GM23338 (cell line): ENCODE results near the gene PNPLA5.

ENCODE experiments used
- CREB1 ChIP-seq: fragments of 250-450 bp; sonication (Bioruptor Pico); IDR thresholded peaks from 2 replicates; pipeline ENCODE4 v1.5.0; 2020; ENCODE audit warnings: low read depth, mild to moderate bottlenecking, moderate library complexity
- CTCF ChIP-seq, 2 experiments: fragments of 200-600 bp in 1 of 2; sonication (generic) in 1 of 2; conservative IDR thresholded peaks; 2 replicates each; pipeline versions ENCODE4 v1.5.1 to v1.6.1; 2016 to 2017; ENCODE audit warnings: antibody characterized with exemption in 2 of 2, low read depth in 2 of 2, mild to moderate bottlenecking in 2 of 2, moderate library complexity in 1 of 2
- EZH2 ChIP-seq: fragments of 200-600 bp; sonication (generic); IDR thresholded peaks from one replicate; pipeline ENCODE4 v1.8.0; 2017; ENCODE audit warnings: antibody characterized with exemption, mild to moderate bottlenecking, low read depth; ENCODE audit not compliant: unreplicated experiment
- EZH2phosphoT487 ChIP-seq: fragments of 200-600 bp; sonication (generic); IDR thresholded peaks from one replicate; pipeline ENCODE4 v1.8.1; 2018; ENCODE audit warnings: antibody characterized with exemption; ENCODE audit not compliant: unreplicated experiment
- JUNB ChIP-seq: IDR thresholded peaks from one replicate; pipeline ENCODE4 v1.6.1; 2016; ENCODE audit warnings: antibody characterized with exemption; ENCODE audit not compliant: unreplicated experiment
- NANOG ChIP-seq: IDR thresholded peaks from 2 replicates; pipeline ENCODE4 v1.6.1; 2016; ENCODE audit warnings: antibody characterized with exemption, borderline replicate concordance
- POLR2AphosphoS5 ChIP-seq: IDR thresholded peaks from 2 replicates; pipeline ENCODE4 v1.6.1; 2016; ENCODE audit warnings: antibody characterized with exemption, low read depth
- STAT1 ChIP-seq: IDR thresholded peaks from one replicate; pipeline ENCODE4 v1.6.1; 2016; ENCODE audit warnings: antibody characterized with exemption; ENCODE audit not compliant: unreplicated experiment
- ZNF114 ChIP-seq: fragments of 250-450 bp; sonication (Bioruptor Pico); IDR thresholded peaks from 2 replicates; pipeline ENCODE4 v1.5.0; 2020; ENCODE audit warnings: mild to moderate bottlenecking, moderate library complexity
- ZNF331 ChIP-seq: fragments of 250-450 bp; sonication (Bioruptor Pico); IDR thresholded peaks from 2 replicates; pipeline ENCODE4 v1.5.0; 2020; ENCODE audit warnings: low read depth, mild to moderate bottlenecking, moderate library complexity
- TF ChIP-seq, protein P1 (sequence below): IDR thresholded peaks from one replicate; pipeline ENCODE4 v1.6.1; 2018; ENCODE audit warnings: antibody characterized with exemption; ENCODE audit not compliant: unreplicated experiment

GRCh38 chr22:43891360-43892182, at the start of gene PNPLA5:
- TF ChIP-seq CTCF (conservative IDR thresholded peaks at IDR 0.05; ENCODE audit: low read depth in 2 of 2) (0 out of 4 replicates have a peak, but pooled peaks of 1 of the 2 experiments have one; percentile 18), NANOG (no peak), EZH2 (no peak), JUNB (no peak), STAT1 (no peak), POLR2AphosphoS5 (peak; percentile 73), EZH2phosphoT487 (no peak), CREB1 (peak; percentile 82), ZNF114 (CRISPR knock-in tag) (no peak), ZNF331 (no peak)
- TF ChIP-seq, protein P1, sequence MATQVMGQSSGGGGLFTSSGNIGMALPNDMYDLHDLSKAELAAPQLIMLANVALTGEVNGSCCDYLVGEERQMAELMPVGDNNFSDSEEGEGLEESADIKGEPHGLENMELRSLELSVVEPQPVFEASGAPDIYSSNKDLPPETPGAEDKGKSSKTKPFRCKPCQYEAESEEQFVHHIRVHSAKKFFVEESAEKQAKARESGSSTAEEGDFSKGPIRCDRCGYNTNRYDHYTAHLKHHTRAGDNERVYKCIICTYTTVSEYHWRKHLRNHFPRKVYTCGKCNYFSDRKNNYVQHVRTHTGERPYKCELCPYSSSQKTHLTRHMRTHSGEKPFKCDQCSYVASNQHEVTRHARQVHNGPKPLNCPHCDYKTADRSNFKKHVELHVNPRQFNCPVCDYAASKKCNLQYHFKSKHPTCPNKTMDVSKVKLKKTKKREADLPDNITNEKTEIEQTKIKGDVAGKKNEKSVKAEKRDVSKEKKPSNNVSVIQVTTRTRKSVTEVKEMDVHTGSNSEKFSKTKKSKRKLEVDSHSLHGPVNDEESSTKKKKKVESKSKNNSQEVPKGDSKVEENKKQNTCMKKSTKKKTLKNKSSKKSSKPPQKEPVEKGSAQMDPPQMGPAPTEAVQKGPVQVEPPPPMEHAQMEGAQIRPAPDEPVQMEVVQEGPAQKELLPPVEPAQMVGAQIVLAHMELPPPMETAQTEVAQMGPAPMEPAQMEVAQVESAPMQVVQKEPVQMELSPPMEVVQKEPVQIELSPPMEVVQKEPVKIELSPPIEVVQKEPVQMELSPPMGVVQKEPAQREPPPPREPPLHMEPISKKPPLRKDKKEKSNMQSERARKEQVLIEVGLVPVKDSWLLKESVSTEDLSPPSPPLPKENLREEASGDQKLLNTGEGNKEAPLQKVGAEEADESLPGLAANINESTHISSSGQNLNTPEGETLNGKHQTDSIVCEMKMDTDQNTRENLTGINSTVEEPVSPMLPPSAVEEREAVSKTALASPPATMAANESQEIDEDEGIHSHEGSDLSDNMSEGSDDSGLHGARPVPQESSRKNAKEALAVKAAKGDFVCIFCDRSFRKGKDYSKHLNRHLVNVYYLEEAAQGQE: peak; percentile 15
